Osteocyte (in vitro differentiated cells): ENCODE data around the gene TMEM223. TPM values are rescaled to one million over a fixed set of nuclear protein-coding genes. Genes with fewer than 3 reads are reported as not detected.
"Not testable (repeated sequence)": the region's sequence is repeated elsewhere in the genome, so short reads cannot be mapped to it uniquely, and the experiment has no call there.

Source experiments
- DNase-seq: peaks from one replicate; pipeline ENCODE4 v3.0.0; 2021; ENCODE audit warnings: mixed read lengths; ENCODE audit not compliant: unreplicated experiment; ENCODE audit errors: extremely low spot score
- H3K27ac Mint-ChIP-seq: one replicate; pipeline ENCODE4 v1.8.0; 2021; ENCODE audit warnings: mild to moderate bottlenecking, mixed read lengths; ENCODE audit not compliant: unreplicated experiment
- H3K27me3 Mint-ChIP-seq: one replicate; pipeline ENCODE4 v1.8.0; 2021; ENCODE audit warnings: mixed read lengths; ENCODE audit not compliant: unreplicated experiment
- H3K36me3 Mint-ChIP-seq: one replicate; pipeline ENCODE4 v1.8.0; 2021; ENCODE audit warnings: mixed read lengths; ENCODE audit not compliant: unreplicated experiment
- H3K4me1 Mint-ChIP-seq: one replicate; pipeline ENCODE4 v1.8.0; 2021; ENCODE audit warnings: mixed read lengths; ENCODE audit not compliant: unreplicated experiment
- H3K4me3 Mint-ChIP-seq: one replicate; pipeline ENCODE4 v1.8.0; 2021; ENCODE audit warnings: mild to moderate bottlenecking, moderate library complexity, mixed read lengths; ENCODE audit not compliant: unreplicated experiment
- H3K9me3 Mint-ChIP-seq: one replicate; pipeline ENCODE4 v1.8.0; 2021; ENCODE audit warnings: mixed read lengths; ENCODE audit not compliant: unreplicated experiment
- CTCF ChIP-seq: fragments of 200-600 bp; sonication (generic); IDR thresholded peaks from 2 replicates; pipeline ENCODE4 v1.5.0; 2021; ENCODE audit warnings: antibody characterized with exemption, mild to moderate bottlenecking, moderate library complexity
- long read RNA-seq: library from polyadenylated mRNA; unstranded; transcript quantifications from one replicate; pipeline ENCODE4 v2.0.0, GENCODE V29; 2021
- total RNA-seq: library from RNA; stranded (reverse); gene quantifications from 2 replicates; pipeline ENCODE4 v1.2.1, GENCODE V29; 2021

Gene TMEM223
- total RNA-seq = 14.5 and 15.2 TPM in 2 replicates
- long read RNA-seq, partial matches to known transcripts = 0 of 6 reads
- long read RNA-seq, other reads (novel, unspliced or antisense) = 2 of 6 reads

- Mint-ChIP-seq H3K27ac (peak within 1 kb of the TSS; percentile 87), H3K4me1 (peaks cover 43% of the 10 kb centered on the region), H3K27me3 (no peaks in the 10 kb centered on the region), H3K9me3 (no peaks in the 10 kb centered on the region), H3K36me3 (peaks cover 28% of the 10 kb centered on the region), H3K4me3 (peak within 1 kb of the TSS; percentile 85)
- DNase-seq = peak; percentile 95
- peak; percentile 20 for TF ChIP-seq CTCF
Observed at GRCh38 chr11:62791501-62792201, at the start of gene TMEM223. TMEM223 (minus strand) TSS chr11:62792006; CDS start chr11:62791994, 12 bp downstream.

GRCh38 chr11:62840721-62841360, 49.0 kb upstream of the TMEM223 start:
- H3K9me3 Mint-ChIP-seq, H3K27me3 Mint-ChIP-seq, H3K4me3 Mint-ChIP-seq, H3K36me3 Mint-ChIP-seq, H3K27ac Mint-ChIP-seq: not testable (repeated sequence)
- peak; percentile 84 for DNase-seq
- peaks cover 22% of the 10 kb centered on the region for H3K4me1 Mint-ChIP-seq

- H3K27me3 Mint-ChIP-seq = no peaks in the 10 kb centered on the region
- H3K4me1 Mint-ChIP-seq = peaks cover 26% of the 10 kb centered on the region
- no peaks in the 10 kb centered on the region for H3K9me3 Mint-ChIP-seq
- no peak within 1 kb of the TSS for H3K27ac Mint-ChIP-seq
- DNase-seq = peak; percentile 94
- H3K36me3 Mint-ChIP-seq = peaks cover 5% of the 10 kb centered on the region
- TF ChIP-seq CTCF = no peak
- no peak within 1 kb of the TSS for H3K4me3 Mint-ChIP-seq
Observed at GRCh38 chr11:62839050-62839945, 47.5 kb upstream of the TMEM223 start, which contains the start of gene WDR74. WDR74 (minus strand) TSS chr11:62839590; CDS start chr11:62839570, 20 bp downstream.

- Mint-ChIP-seq H3K4me1 (peaks cover 40% of the 10 kb centered on the region), H3K36me3 (peaks cover 8% of the 10 kb centered on the region), H3K27me3 (no peaks in the 10 kb centered on the region), H3K4me3 (no peak overlapping the region), H3K27ac (no peak overlapping the region), H3K9me3 (no peaks in the 10 kb centered on the region)
- TF ChIP-seq CTCF = no peak
- DNase-seq = no peak
Observed at GRCh38 chr11:62835336-62835735, 43.5 kb upstream of the TMEM223 start.

- Mint-ChIP-seq H3K27me3 (no peaks in the 10 kb centered on the region), H3K36me3 (peaks cover 12% of the 10 kb centered on the region), H3K9me3 (no peaks in the 10 kb centered on the region), H3K27ac (peak within 1 kb of the TSS; percentile 100), H3K4me3 (peak within 1 kb of the TSS; percentile 98), H3K4me1 (peaks cover 33% of the 10 kb centered on the region)
- TF ChIP-seq CTCF = no peak
- DNase-seq = peak; percentile 82
Observed at GRCh38 chr11:62832336-62833234, 40.8 kb upstream of the TMEM223 start, which contains the start of gene TEX54. TEX54 (minus strand) TSS chr11:62832841.
